ENCODE measurements around the gene IHH. TPM values are rescaled to one million over a fixed set of nuclear protein-coding genes. Genes with fewer than 3 reads are reported as not detected.

Gene IHH
- total and polyA plus RNA-seq, 2 of the 8 experiments (the other 6 are each of a cell fraction or from before 2014, with no cell fraction given): 0.03 TPM; not detected in 1

DNA sequence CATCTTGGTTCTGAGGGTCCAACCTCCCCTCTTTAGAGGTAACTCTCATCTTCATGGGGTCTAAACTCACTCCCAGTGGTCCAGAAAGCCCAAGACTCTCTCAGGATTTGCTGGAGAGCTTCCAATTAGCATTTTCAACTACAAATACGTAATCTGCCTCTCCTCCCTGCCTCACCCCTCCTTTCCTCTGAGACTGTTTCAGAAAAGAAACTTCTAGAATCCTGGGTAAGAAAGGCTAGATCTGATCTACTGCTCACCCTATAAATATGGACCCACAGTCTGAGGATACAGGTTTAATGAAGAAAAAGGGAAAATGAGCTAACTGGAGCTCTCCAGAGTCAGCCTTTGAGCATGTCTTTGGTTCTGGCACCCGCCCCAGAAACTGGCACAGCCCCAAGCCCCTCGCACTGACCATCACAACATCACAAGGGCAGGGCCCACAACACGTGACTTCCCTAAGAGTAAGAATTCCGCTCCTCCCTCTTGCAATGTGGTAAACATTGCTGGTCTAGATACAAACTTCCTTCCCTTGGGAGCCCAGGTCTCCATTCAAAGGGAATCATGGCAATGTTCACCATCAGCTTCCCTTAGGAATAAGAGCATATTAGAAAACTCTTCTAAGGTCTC, 21.7 kb upstream of the IHH start:
- H3K79me1 ChIP-seq (ENCODE audit: low read depth, low read length): no peaks in the 10 kb centered on the region
- no peak overlapping the region for H2BK12ac ChIP-seq (ENCODE audit: low read depth, low read length)
- H3K18ac ChIP-seq (ENCODE audit: extremely low read depth, low read length): no peak overlapping the region
- no peak overlapping the region for H3K4me3 ChIP-seq (ENCODE audit: extremely low read depth in 1 of 4, insufficient read depth in 2 of 4, low read depth in 3 of 4, low read length in 4 of 4)
- ChIA-PET CTCF (ENCODE audit: partially characterized antibody) (interaction anchor here (0.6 to 62.8 kb wide), 9 partner anchors 9 to 102 kb away, joined by 3 to 1777 read pairs (median 5); no protein-coding TSS in a partner anchor), POLR2A (ENCODE audit: partially characterized antibody) (no interaction called here)
- no peaks in the 10 kb centered on the region for H3K27me3 ChIP-seq (replicated peaks in 1 of 4; ENCODE audit: control insufficient read depth in 3 of 4, extremely low read depth in 1 of 4, insufficient read depth in 3 of 4, low read length in 3 of 4)
- no peaks in the 10 kb centered on the region for H3K36me3 ChIP-seq (ENCODE audit: control insufficient read depth in 2 of 4, insufficient read depth in 4 of 4, low read length in 3 of 4)
- no peak overlapping the region for H3K56ac ChIP-seq (replicated peaks; ENCODE audit: insufficient read length, low read depth, low read length)
- H2BK15ac ChIP-seq (ENCODE audit: low read length): no peak overlapping the region
- peaks cover 0 to 6% of the 10 kb centered on the region in 2 experiments for H4K20me1 ChIP-seq (replicated peaks in 1 of 2; ENCODE audit: control insufficient read depth in 1 of 2, insufficient read depth in 2 of 2, low read length in 2 of 2)
- no peak overlapping the region for H3K27ac ChIP-seq (ENCODE audit: low read depth, low read length)
- H3K4ac ChIP-seq (replicated peaks; ENCODE audit: insufficient read length, low read depth, low read length): no peak overlapping the region
- no peak overlapping the region for H2BK120ac ChIP-seq (replicated peaks; ENCODE audit: low read depth, low read length)
- DNase-seq (ENCODE audit: low read depth in 1 of 2, low spot score in 2 of 2): no peak
- 74% methylated on average over 5 of the region's 5 CpGs; no CpG with 5 or more reads in 1 of the 2 experiments for WGBS, 2 experiments (ENCODE audit: extremely low coverage in 1 of 2, insufficient coverage in 1 of 2, insufficient read length in 1 of 2, insufficient replicate concordance in 2 of 2, low coverage in 1 of 2, low lambda C conversion rate in 2 of 2, missing lambda C conversion rate in 1 of 2)
- no peaks in the 10 kb centered on the region for H3K4me1 ChIP-seq (replicated peaks in 1 of 4; ENCODE audit: control insufficient read depth in 3 of 4, insufficient read depth in 4 of 4, low read length in 3 of 4)
- H3K9ac ChIP-seq (replicated peaks in 1 of 4; ENCODE audit: extremely low read depth in 1 of 4, low read depth in 3 of 4, low read length in 3 of 4): no peak overlapping the region
- no peak overlapping the region for H2BK5ac ChIP-seq (ENCODE audit: low read depth, low read length)
- H4K91ac ChIP-seq (replicated peaks; ENCODE audit: insufficient read length, low read length): no peak overlapping the region
- no peak overlapping the region for H3K14ac ChIP-seq (ENCODE audit: insufficient read length)
- H2AK5ac ChIP-seq (ENCODE audit: low read depth, low read length): no peak overlapping the region
- no peak overlapping the region for H4K8ac ChIP-seq (ENCODE audit: extremely low read depth, insufficient read depth, low read length)
- H3K23me2 ChIP-seq (ENCODE audit: low read depth, low read length): no peaks in the 10 kb centered on the region
- H3K9me3 ChIP-seq (ENCODE audit: insufficient read depth in 2 of 2, low read depth in 1 of 2, low read length in 1 of 2): no peaks in the 10 kb centered on the region
- no peak overlapping the region for H2AFZ ChIP-seq (ENCODE audit: low read length)
- FAIRE-seq: no peak
- H4K5ac ChIP-seq (ENCODE audit: insufficient read length, low read depth, low read length): no peak overlapping the region
- H3K79me2 ChIP-seq (ENCODE audit: control insufficient read depth in 1 of 2, insufficient read depth in 2 of 2, low read length in 2 of 2): no peaks in the 10 kb centered on the region
- no peak overlapping the region for H3K4me2 ChIP-seq (ENCODE audit: insufficient read depth in 1 of 2, low read depth in 2 of 2, low read length in 2 of 2)
- no peak overlapping the region for H2BK20ac ChIP-seq (ENCODE audit: low read length)
- no peak overlapping the region for H3K23ac ChIP-seq (ENCODE audit: insufficient read length)
- TF ChIP-seq NANOG (IDR thresholded peaks at IDR 0.05; ENCODE audit: insufficient read depth, low read depth, low read length, poor library complexity, severe bottlenecking): no peak

Data from H1 (cell line).